Endothelial cell of umbilical vein (primary cell): Measurements from ENCODE around the gene IQGAP1. TPM values are rescaled to one million over a fixed set of nuclear protein-coding genes. Genes with fewer than 3 reads are reported as not detected.

Source experiments
- BruUV-seq: library from RNA; stranded (reverse); fragments of 400-500 nt; replicated peaks from 2 replicates; lab custom pipeline; 2021; lab: Mats Ljungman, UMichigan
- CTCF ChIA-PET: fragments of 300-600, 350-600 bp; sonication (Branson Sonifier 250); formaldehyde crosslinking; loops from one replicate; lab custom pipeline; 2021; ENCODE audit warnings: antibody characterized with exemption, inconsistent platforms; lab: Charles Lee
- POLR2A ChIA-PET: fragments of 300-600, 350-600 bp; sonication (Branson Sonifier 250); formaldehyde crosslinking; loops from one replicate; lab custom pipeline; 2021; ENCODE audit warnings: antibody characterized with exemption, inconsistent platforms; lab: Charles Lee
- DNase-seq: peaks from one replicate; pipeline ENCODE4 v3.0.0-alpha.2; 2011; ENCODE audit warnings: low read depth, low spot score
- FAIRE-seq: peaks from 2 replicates; lab custom pipeline; 2011; peaks lifted over from hg19 to GRCh38; lab: Jason Lieb, UNC
- H2AFZ ChIP-seq: 2 replicates; pipeline ENCODE4 v1.6.0; 2012; ENCODE audit warnings: low read depth, low read length, control low read depth, inconsistent platforms
- H3K27ac ChIP-seq: 2 replicates; pipeline ENCODE4 v1.5.1; 2011; ENCODE audit warnings: low read depth, mild to moderate bottlenecking, control low read depth, low read length, moderate library complexity; ENCODE audit not compliant: insufficient read depth
- H3K27me3 ChIP-seq, 2 experiments: 2 replicates each; pipeline versions ENCODE4 v1.6.0 to v1.6.1; 2011; ENCODE audit warnings: low read length in 2 of 2, mixed read lengths in 1 of 2; ENCODE audit not compliant: control insufficient read depth in 2 of 2, insufficient read depth in 2 of 2
- H3K36me3 ChIP-seq, 2 experiments: 2 replicates in 1 of 2; 3 replicates in 1 of 2; pipeline ENCODE4 v1.5.1; 2011; ENCODE audit warnings: low read length in 2 of 2, mild to moderate bottlenecking in 1 of 2, moderate library complexity in 1 of 2; ENCODE audit not compliant: control insufficient read depth in 2 of 2, insufficient read depth in 2 of 2; ENCODE audit errors: extremely low read depth in 1 of 2
- H3K4me1 ChIP-seq: 3 replicates; pipeline ENCODE4 v1.5.1; 2011; ENCODE audit warnings: mild to moderate bottlenecking, low read length; ENCODE audit not compliant: control insufficient read depth, insufficient read depth; ENCODE audit errors: extremely low read depth
- H3K4me2 ChIP-seq: 2 replicates; pipeline ENCODE4 v1.6.1; 2011; ENCODE audit warnings: low read length, control low read depth, mixed read lengths; ENCODE audit not compliant: insufficient read depth
- H3K4me3 ChIP-seq, 3 experiments: fragments of 200-600 bp in 1 of 3; sonication (generic), shearing (Covaris generic) in 1 of 3; replicated peaks in 1 of 3; 2 replicates each; pipeline ENCODE4 v1.5.1; 2011 to 2016; ENCODE audit warnings: control low read depth in 3 of 3, low read length in 3 of 3, mild to moderate bottlenecking in 2 of 3, inconsistent platforms in 1 of 3, low read depth in 1 of 3, moderate library complexity in 1 of 3; ENCODE audit not compliant: insufficient read depth in 1 of 3
- H3K79me2 ChIP-seq: 2 replicates; pipeline ENCODE4 v1.6.0; 2012; ENCODE audit warnings: low read length, inconsistent platforms; ENCODE audit not compliant: control insufficient read depth, insufficient read depth
- H3K9ac ChIP-seq: replicated peaks from 2 replicates; pipeline ENCODE3; 2011; ENCODE audit warnings: low read length, control low read depth; ENCODE audit not compliant: insufficient read depth; ENCODE audit errors: extremely low read depth
- H3K9me1 ChIP-seq: replicated peaks from 3 replicates; pipeline ENCODE4 v1.6.0; 2011; ENCODE audit warnings: mild to moderate bottlenecking, low read length; ENCODE audit not compliant: control insufficient read depth, insufficient read depth; ENCODE audit errors: extremely low read depth
- H3K9me3 ChIP-seq: replicated peaks from 2 replicates; pipeline ENCODE4 v1.5.1; 2012; ENCODE audit warnings: low read length, inconsistent platforms; ENCODE audit not compliant: control insufficient read depth, insufficient read depth
- H4K20me1 ChIP-seq: replicated peaks from 2 replicates; pipeline ENCODE3; 2011; ENCODE audit warnings: mild to moderate bottlenecking, low read length; ENCODE audit not compliant: control insufficient read depth, insufficient read depth; ENCODE audit errors: extremely low read depth
- CTCF ChIP-seq, 2 donors: IDR thresholded peaks; 1 replicate in 1 of 2; 2 replicates in 1 of 2; pipeline ENCODE4 v1.5.1; 2011; ENCODE audit warnings: low read length in 2 of 2, mild to moderate bottlenecking in 2 of 2, moderate library complexity in 2 of 2, control low read depth in 1 of 2, inconsistent platforms in 1 of 2, low read depth in 1 of 2; ENCODE audit not compliant: insufficient read depth in 1 of 2; ENCODE audit errors: extremely low read depth in 1 of 2
- EZH2 ChIP-seq: IDR thresholded peaks from 2 replicates; pipeline ENCODE4 v1.6.1; 2012; ENCODE audit warnings: borderline replicate concordance, low read depth, mild to moderate bottlenecking, moderate library complexity, low read length, inconsistent platforms; ENCODE audit not compliant: severe bottlenecking
- FOS ChIP-seq: IDR thresholded peaks from 2 replicates; pipeline ENCODE4 v1.6.1; 2011; ENCODE audit warnings: mild to moderate bottlenecking, low read length, moderate library complexity, borderline replicate concordance; ENCODE audit not compliant: insufficient read depth
- GATA2 ChIP-seq: IDR thresholded peaks from 2 replicates; pipeline ENCODE4 v1.7.0; 2011; ENCODE audit warnings: low read depth, mild to moderate bottlenecking, moderate library complexity, mixed read lengths, low read length; ENCODE audit not compliant: insufficient read length, insufficient read depth
- JUN ChIP-seq: IDR thresholded peaks from 2 replicates; pipeline ENCODE4 v1.6.1; 2011; ENCODE audit warnings: borderline replicate concordance, low read depth; ENCODE audit not compliant: insufficient read length, insufficient read depth
- MYC ChIP-seq: IDR thresholded peaks from one replicate; pipeline ENCODE4 v1.6.1; 2011; ENCODE audit warnings: mild to moderate bottlenecking, low read depth, low read length
- POLR2A ChIP-seq: IDR thresholded peaks from 2 replicates; pipeline ENCODE4 v1.6.1; 2012; ENCODE audit warnings: low read depth, mild to moderate bottlenecking, control low read depth, low read length
- POLR2AphosphoS5 ChIP-seq: IDR thresholded peaks from 2 replicates; pipeline ENCODE4 v1.6.1; 2012; ENCODE audit warnings: low read depth, mild to moderate bottlenecking, control low read depth, low read length, moderate library complexity; ENCODE audit not compliant: insufficient read depth
- dilution Hi-C: fragments of 300-500 bp; cut with MboI; formaldehyde crosslinking; loops from one replicate; pipeline ENCODE4 v1.15.0; 2019; ENCODE audit warnings: low sequenced_read_pairs; ENCODE audit not compliant: extremely low pct_ligation_motif_present
- intact Hi-C: fragments of 100-400 bp; cut with micrococcal nuclease; formaldehyde crosslinking; loops from one replicate; pipeline ENCODE4 v1.10.0; 2022
- polyA plus RNA-seq, 4 experiments: library from polyadenylated mRNA; depleted of rRNA in 3 of 4; stranded (reverse) in 3 of 4; unstranded in 1 of 4; fragments of >200 nt; gene quantifications; 2 replicates each; pipeline versions ENCODE4 v1.2.1 to v1.2.3, GENCODE V29; 2011 to 2012; ENCODE audit warnings: missing spikeins in 1 of 4
- total RNA-seq: library from RNA; stranded (reverse); gene quantifications from 2 replicates; pipeline ENCODE4 v1.2.3, GENCODE V29; 2021
- TF ChIP-seq, protein P1 (sequence below): IDR thresholded peaks from 2 replicates; pipeline ENCODE4 v1.6.1; 2011; ENCODE audit not compliant: insufficient read depth, insufficient read length

Gene IQGAP1
- total and polyA plus RNA-seq, 2 donors (not counting 3 experiments of a cell fraction or from before 2014, with no cell fraction given), result 82.2 to 258 TPM

DNA sequence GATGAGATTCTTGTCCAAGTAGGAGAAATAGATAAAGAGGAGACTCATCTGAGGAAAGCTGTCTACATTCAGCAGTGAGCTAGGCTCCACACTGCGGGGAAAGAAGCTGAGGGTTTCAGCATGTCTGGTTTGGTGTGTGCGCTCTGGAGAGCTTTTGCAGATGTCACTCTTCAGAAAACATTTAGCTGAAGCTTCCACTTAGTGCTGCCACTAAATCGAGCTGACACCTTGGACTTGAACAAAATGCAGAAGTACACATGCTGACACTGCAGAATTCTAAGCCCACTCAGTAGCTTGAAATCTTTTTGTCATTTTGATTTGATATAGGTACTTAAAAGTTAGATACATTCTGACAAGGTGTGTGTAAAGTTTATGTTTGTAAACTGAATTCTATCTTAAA, 109.3 kb downstream of the IQGAP1 start:
- dilution Hi-C loops (no loop called here), intact Hi-C loops (loop anchor here (5.0 kb wide), 1 partner anchor 390 kb away; no protein-coding TSS in a partner anchor)
- no peaks in the 10 kb centered on the region for H3K9me3 ChIP-seq
- no peaks in the 10 kb centered on the region for H3K79me2 ChIP-seq
- H3K4me1 ChIP-seq, result no peaks in the 10 kb centered on the region
- H3K4me3 ChIP-seq, result no peak overlapping the region
- H3K4me2 ChIP-seq, result no peak overlapping the region
- no peaks in the 10 kb centered on the region for H3K9me1 ChIP-seq
- H3K9ac ChIP-seq, result no peak overlapping the region
- TF ChIP-seq POLR2AphosphoS5 (no peak), JUN (no peak), EZH2 (no peak), GATA2 (no peak)
- TF ChIP-seq, protein P1, sequence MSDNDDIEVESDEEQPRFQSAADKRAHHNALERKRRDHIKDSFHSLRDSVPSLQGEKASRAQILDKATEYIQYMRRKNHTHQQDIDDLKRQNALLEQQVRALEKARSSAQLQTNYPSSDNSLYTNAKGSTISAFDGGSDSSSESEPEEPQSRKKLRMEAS, result no peak
- DNase-seq (no peak), FAIRE-seq (no peak)
- no peak overlapping the region for H2AFZ ChIP-seq
- H3K36me3 ChIP-seq, result peaks cover 31 to 50% of the 10 kb centered on the region in 2 experiments
- H4K20me1 ChIP-seq, result no peaks in the 10 kb centered on the region
- no peak overlapping the region for H3K27ac ChIP-seq
- POLR2A ChIA-PET, result no interaction called here
- H3K27me3 ChIP-seq, result no peaks in the 10 kb centered on the region
- BruUV-seq, result no TSS peak
- CTCF ChIA-PET, result interaction anchor here (1.1 kb wide), 1 partner anchor 388 kb away, joined by 3 read pairs; no protein-coding TSS in a partner anchor

DNA sequence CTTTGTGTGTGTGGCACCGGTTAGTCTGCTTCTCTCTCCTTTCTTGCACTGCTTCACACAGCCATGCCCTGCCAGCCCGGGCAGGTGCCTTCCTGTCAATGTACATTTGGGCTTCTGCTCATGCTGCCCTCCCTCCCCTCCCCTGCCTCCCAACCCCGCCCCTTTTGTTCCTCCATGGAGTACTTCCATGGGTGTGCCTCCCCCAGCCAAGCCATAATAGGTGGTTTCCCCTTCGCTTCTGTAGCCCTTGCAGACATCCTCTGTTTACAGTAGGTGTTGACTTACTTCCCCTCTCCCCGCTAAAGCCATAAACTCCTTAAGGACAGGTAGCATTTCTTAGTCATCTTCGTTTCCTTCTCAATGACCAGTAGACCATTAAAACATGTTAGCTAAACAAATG, 109.9 kb downstream of the IQGAP1 start:
- H3K79me2 ChIP-seq, result no peaks in the 10 kb centered on the region
- H3K9me1 ChIP-seq, result no peaks in the 10 kb centered on the region
- dilution Hi-C loops, result no loop called here
- H3K4me2 ChIP-seq, result no peak overlapping the region
- ChIA-PET POLR2A (no interaction called here), CTCF (interaction anchor here (1.1 kb wide), 1 partner anchor 387 kb away, joined by 3 read pairs; no protein-coding TSS in a partner anchor)
- FAIRE-seq (no peak), DNase-seq (no peak)
- no TSS peak for BruUV-seq
- H4K20me1 ChIP-seq, result no peaks in the 10 kb centered on the region
- no peak overlapping the region for H2AFZ ChIP-seq
- H3K4me3 ChIP-seq, result no peak overlapping the region
- H3K9me3 ChIP-seq, result no peaks in the 10 kb centered on the region
- H3K9ac ChIP-seq, result no peak overlapping the region
- no peaks in the 10 kb centered on the region for H3K4me1 ChIP-seq
- H3K36me3 ChIP-seq, result peaks cover 31 to 48% of the 10 kb centered on the region in 2 experiments
- H3K27me3 ChIP-seq, result no peaks in the 10 kb centered on the region
- no peak overlapping the region for H3K27ac ChIP-seq
- intact Hi-C loops, result loop anchor here (5.0 kb wide), 1 partner anchor 389 kb away; no protein-coding TSS in a partner anchor
- TF ChIP-seq, protein P1, result no peak
- TF ChIP-seq CTCF (IDR thresholded peaks at IDR 0.05; ENCODE audit: extremely low read depth in 1 of 2, insufficient read depth in 1 of 2, low read depth in 1 of 2, low read length in 2 of 2) (no peak), POLR2AphosphoS5 (no peak), MYC (no peak), JUN (no peak), GATA2 (no peak), POLR2A (no peak), FOS (no peak), EZH2 (no peak)
